Anterior cingulate cortex (tissue), 58 donors: ENCODE results near the gene UGT2B17.
"Not testable (repeated sequence)": the region's sequence is repeated elsewhere in the genome, so short reads cannot be mapped to it uniquely, and the experiment has no call there.

ENCODE experiments used
- DNase-seq, 58 donors: peaks; one replicate each; lab custom pipeline; 2025; lab: John Stamatoyannopoulos, UW

The UGT2B17 gene

DNA sequence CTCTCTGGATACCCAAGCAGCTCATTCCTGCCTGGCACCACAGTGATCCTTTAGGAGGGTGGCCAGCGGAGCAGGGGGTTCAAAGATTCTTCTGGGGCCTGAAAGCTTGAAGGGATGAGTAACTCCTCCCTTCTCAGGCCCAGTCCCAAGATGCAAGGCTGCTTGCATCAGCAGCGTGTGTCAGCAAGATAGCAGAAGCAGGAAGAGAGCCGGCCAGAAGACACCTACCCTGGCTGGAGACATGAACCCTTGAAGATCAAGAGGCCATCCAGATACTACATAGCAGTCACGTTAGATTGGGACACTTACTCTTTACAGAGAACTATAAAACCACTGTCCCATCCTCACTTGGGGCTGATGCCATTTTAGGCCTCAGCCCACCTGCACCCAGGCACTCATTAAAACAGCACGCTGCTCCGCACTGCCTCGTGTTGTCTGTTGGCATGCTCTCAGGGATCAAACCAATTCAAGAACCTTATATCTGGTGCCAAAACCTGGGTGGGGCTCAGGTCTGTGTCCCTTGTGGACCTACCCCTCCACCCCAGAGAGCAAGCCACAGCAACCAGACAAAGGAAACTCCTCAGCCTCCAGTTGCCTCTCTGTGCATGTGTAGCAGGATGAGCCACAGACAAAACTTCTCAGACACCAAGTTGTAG is 6.5 kb downstream of the UGT2B17 start:
- DNase-seq: no peak

DNA sequence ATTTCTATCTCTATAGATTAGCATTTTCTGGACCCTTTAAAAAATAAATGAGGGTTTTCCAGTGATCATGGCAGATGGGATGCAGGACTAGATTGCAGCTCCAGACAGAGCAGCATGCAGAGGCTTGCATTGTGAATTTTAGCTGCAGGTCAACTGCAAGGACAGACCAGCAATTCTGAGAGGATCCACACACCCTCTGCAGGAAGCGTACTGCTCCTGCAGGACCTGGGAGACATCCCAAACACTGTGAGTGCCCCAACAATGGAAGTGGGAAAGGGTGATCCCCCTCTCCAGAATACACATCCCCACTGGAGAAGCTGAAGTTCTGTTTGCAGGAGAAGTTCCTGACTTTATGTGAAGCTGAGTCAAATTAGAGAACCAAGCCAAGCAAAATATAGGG is 7.1 kb downstream of the UGT2B17 start:
- not testable (repeated sequence) for DNase-seq

DNA sequence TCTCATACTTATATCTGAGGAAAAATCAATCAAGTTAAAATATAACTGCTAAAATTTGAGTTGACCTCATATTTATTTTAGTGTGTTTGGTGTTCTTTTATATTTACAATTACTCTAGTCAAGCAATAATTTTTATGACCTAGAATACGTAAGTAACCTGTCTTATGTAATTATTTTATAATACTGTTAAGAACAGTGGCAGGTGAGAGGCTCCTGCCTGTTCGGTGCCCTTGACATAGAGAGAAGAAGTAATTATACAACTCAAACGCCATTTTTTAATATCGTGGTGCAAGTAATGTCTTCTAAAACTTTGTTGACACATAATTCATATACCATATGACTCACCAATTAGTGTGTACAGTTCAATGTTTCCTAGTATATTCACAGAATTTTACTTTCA is 7.6 kb downstream of the UGT2B17 start:
- not testable (repeated sequence) for DNase-seq

DNA sequence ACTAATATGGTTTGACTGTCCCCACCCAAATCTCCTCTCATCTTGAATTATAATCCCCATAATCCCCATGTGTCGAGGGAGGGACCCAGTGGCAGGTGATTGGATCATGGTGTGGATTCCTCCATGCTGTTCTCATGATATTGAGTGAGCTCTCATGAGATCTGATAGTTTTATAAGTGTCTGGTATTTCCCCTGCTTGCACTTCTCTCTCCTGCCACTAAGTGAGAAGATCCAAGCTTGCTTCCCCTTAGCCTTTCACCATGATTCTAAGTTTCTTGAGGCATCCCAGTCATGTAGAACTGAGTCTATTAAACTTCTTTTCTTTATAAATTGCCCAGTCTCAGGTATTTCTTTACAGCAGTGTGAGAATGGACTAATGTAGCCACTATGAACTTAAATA is 9.8 kb downstream of the UGT2B17 start:
- DNase-seq: not testable (repeated sequence)

DNA sequence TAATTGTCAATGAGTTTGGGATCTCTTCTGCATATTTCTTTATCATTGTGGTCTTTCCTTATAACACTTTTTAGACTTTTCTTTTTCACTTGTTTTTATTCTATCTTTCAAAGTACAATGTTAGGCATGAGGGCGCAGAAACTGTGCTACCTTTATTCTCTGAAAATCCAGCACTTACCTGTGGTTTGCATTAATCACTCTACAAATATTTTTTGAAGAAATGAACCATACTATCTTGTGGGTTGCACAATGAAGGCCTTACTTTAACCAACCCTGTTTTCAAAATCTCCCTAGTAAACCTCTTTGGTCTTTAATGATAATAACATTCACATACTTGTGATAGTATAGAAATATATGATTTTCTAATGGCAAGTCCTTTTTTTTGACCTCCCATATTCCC is 11.0 kb downstream of the UGT2B17 start:
- DNase-seq: not testable (repeated sequence)

DNA sequence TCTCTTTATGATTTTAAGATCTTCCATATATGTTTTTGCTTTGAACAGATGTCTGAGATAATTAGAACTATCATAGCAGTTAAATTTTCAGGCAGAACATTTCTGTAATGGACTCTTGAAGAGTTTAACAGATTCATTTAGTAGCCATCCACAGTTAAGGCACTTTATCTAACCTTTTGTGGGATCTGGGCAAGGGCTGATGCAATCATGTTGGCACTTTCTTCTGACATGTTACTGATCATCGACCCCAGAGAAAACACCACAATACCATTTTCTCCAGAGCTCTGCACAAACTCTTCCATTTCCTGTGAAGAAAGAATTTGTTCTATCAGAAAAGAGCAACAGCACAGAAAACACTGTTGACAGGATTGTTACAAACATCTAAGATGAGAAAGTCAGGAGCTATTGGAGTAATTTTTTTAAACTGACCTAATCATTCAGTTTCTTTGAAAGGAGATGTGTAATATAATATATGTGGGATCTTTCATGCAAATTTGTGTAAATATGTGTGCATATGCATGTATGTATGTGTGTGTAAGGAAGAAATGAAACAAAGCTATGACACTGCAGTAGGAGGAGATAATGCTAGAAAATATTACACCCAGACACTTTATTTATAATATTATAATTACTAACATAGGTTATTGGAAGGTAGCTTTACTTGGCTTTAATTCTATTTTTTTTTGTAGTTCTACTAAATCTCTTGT is 15.6 kb downstream of the UGT2B17 start:
- not testable (repeated sequence) for DNase-seq

DNA sequence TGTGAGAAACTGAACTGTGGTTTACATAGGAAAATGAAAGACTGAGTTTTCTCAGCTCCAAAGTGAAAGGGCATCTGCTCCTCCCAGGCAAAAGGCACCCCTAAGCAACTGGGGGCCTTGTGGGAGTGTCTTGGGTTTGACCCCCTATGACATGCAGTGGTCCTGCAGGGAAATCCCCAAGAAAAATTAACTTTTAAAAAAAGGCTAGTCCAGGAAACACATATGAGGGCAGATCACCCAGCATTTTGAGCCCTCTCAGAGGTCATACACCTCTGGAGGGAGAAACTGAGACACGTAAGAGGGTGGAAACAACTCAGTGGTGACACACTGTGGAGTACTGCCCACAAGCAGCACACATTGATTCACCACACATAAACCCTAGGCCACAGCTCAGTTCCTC is 22.3 kb downstream of the UGT2B17 start:
- DNase-seq: not testable (repeated sequence)

DNA sequence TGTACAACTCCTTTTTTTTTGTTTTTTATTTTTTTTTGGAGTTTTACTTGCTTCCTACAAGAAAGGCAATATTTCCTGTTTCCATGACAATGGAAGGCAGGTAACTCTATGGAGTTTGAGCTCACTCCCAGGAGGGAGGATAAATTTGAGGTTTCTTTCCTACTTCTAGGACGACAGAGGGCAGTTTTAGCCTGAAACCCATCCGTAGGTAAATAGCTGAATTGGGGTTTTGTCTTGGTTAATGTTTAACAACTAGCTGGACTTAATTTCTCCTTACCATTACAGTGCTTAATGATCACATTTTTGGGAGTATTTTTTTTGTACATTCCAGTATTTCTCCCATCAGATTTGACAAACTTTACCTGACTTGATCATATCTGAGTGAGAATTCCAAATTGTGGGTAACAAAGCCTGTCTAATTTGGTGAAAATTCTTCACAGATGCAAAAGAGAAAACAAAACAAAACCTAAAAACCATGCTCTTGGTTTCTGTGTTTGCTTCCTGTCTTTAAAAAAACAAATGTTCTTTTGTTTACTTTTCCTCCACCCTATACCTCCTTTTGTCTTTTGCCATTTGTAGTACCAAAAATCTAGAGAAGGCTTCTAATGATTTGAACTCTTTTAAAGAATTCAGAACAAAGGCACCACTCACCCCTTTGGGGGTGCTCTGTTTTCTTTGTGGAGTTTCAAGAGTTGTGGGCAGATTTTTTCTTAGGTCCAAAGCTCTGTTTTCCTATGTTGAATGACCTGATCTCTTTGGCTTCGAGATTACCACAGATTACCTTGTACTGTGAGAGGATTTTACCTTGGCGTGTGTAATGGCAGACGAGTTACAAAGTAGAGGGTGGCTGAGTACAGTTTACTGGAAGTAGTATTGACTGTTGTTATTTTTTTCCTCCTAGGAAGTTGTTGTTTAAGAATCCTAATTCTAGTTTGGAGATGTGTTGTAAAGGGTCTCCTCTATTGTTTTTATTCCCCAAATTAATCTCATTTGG is 23.0 kb downstream of the UGT2B17 start:
- DNase-seq: not testable (repeated sequence)

DNA sequence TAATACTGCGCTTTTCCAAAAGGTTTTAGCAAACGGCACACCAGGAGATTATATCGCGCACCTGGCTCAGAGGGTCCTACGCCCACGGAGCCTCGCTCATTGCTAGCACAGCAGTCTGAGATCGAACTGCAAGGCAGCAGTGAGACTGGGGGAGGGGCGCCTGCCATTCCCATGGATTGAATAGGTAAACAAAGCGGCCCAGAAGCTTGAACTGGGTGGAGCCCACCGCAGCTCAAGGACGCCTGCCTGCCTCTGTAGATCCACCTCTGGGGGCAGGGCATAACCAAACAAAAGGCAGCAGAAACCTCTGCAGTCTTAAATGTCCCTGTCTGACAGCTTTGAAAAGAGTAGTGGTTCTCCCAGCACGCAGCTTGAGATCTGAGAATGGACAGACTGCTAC is 33.4 kb downstream of the UGT2B17 start:
- not testable (repeated sequence) for DNase-seq

DNA sequence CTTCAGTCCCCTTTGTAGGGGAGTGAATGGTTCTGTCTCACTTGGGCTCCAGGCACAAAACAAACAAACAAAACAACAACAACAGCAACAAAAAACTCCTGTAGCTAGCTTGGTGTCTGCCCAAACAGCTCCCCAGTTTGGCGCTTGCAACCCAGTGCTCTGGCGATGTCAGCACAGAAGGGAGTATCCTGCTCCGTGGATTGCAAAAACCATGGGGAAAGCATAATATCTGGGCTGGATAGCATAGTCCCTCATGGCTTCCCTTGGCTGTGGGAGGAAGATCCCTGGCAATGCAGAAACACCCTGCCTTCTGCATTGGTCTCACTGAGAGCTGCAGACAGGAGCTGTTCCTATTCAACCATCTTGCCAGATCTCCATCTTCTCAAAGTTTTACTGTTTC is 39.7 kb downstream of the UGT2B17 start:
- DNase-seq: no peak

DNA sequence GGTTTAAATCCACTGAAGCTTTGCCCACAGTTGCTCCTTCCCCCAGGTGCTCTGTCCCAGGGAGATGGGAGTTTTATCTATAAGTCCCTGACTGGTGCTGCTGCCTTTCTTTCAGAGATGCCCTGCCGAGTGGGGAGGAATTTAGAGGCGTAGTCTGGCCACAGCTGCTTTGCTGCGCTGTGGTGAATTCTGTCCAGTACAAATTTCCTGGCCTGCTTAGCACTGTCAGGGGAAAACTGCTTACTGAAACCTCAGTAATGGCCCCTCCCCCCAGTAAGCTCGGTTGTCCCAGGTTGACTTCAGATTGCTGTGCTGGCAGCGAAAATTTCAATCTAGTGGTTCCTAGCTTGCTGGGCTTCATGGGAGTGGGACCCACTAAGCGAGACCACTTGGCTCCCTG is 40.1 kb downstream of the UGT2B17 start:
- no peak for DNase-seq

DNA sequence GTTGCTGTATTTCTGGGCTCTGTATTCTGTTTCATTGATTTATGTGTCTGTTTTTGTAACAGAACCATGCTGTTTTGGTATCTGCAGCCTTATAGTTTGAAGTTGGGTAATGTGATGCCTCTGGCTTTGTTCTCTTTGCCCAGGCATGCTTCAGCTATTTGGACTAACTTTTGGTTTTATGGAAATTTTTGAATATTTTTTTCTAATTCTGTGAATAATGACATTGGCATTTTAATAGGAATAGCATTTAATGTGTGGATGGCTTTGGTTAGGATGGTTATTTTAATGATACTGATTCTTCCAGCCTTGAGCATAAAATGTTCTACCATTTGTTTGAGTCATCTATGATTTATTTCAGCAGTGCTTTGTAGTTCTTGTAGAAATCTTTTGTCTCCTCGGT is 53.9 kb downstream of the UGT2B17 start:
- not testable (repeated sequence) for DNase-seq

DNA sequence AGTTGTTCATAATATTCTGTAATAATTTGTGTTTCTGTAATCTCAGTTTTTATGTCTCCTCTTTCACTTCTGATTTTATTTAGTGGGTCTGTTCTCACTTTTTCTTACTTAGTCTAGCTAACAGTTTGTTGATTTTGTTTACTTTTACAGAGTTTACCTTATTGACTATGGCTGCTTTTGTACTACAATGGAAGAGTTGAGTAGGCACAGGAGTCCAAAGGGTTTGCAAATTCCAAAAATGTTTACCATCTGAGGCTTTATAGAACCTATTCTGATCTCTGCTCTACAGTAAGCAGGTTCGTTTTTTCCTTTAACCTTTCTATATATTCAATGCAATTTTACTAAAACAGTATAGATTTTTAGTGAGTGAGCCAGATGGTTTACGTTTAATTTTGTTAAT is 55.1 kb downstream of the UGT2B17 start:
- no peak for DNase-seq

DNA sequence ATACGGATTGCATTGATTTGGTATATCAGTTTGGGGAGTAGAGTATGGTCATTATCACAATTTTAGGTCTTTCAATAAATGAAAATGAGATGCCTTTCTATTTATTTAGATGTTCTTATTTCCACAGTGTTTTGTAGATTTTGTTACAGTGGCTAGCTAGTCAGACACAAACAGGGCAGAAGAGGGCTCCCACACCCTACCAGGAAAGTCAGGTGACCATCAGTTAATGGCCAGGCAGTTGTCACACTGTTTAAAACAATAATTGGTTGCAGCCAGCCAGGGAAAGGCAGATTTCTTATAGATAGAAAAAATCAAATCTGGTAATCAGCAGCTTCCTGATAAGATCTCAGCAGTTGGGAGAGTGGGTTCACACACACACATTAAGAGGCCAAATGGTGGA is 57.2 kb downstream of the UGT2B17 start:
- DNase-seq: no peak

DNA sequence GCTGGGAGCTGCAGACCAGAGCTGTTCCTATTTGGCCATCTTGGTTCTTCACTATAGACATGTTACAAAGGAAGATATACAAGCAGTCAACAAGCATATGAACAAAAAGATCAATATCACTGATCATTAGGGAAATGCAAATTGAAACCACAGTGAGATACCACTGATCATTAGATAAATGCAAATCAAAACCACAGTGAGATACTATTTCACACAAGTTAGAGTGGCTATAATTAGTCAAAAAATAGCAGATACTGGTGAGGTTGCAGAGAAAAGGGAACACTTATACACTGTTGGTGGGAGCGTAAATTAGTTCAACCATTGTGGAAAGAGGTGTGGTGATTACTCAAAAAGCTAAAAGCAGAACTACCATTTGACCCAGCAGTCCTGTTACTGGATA is 70.7 kb downstream of the UGT2B17 start:
- not testable (repeated sequence) for DNase-seq

DNA sequence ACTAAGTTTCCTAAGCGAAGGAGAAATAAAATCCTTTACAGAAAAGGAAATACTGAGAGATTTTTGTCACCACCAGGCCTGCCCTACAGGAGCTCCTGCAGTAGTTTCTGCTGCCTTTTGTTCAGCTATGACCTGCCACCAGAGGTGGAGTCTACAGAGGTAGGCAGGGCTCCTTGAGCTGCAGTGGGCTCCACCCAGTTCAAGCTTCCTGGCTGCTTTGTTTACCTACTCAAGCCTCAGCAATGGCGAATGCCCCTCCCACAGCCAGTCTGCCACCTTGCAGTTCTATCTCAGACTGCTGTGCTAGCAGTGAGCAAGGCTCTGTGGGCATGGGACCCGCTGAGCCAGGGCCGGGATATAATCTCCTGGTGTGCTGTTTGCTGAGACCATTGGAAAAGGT is 71.3 kb downstream of the UGT2B17 start:
- DNase-seq: not testable (repeated sequence)

DNA sequence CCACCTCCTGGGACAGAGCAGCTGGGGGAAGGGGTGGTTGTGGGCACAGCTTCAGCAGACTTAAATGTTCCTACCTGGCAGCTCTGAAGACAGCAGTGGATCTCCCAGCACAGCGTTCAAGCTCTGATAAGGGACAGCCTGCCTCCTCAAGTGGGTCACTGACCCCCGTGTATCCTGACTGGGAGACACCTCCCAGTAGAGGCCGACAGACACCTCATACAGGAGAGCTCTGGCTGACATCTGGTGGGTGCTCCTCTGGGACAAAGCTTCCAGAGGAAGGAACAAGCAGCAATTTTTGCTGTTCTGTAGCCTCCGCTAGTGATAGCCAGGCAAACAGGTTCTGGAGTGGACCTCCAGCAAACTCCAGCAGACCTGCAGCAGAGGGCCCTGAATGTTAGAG is 72.7 kb downstream of the UGT2B17 start:
- not testable (repeated sequence) for DNase-seq

DNA sequence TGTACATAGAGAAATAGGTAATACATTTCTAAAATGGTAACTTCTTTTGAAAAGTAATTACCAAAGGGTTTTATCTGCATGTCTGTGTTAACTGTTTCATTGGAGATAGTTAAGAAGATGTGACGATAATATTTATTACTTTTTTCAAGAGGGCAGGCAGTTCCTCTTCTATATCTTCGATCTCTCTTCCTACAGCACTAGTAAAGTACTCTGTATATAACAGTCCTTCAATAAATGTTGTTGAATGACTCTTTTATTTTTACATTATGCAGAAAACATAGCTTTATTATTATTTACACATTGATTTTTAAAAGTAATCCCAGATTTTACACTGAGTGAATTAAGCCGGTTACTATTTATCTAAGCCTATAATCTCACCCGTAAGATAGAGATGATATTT is 77.1 kb downstream of the UGT2B17 start:
- no peak for DNase-seq

DNA sequence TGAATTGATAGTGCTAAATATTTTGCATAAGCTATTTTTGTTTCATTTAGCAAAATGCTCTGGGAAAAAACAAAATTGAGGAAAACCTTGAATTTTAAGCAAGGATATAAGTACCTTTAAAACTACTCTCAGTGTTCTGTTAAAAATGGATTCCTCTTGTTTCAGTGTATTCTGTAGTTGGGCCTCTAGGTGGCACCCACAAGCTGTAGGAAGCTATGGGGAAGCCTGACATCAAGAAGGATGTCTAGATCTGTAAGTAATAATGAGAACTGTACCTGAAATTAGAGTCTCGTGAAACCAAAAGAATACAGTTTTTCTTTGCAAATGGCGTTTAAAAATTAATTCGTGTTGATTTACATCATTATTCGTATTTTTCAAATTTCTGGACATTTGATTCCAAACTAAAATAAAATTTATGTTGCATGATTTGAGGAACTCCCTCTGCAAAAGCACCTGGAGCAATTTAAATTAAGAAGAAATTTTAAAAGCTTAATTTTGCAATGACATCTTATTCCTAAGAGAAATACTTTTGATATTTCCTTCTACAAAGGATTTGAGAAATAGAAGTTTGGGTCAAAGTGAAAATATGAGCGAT is 77.6 kb downstream of the UGT2B17 start:
- DNase-seq: peak in 35 of 58 donors; percentile 0 to 58 (median 9)

DNA sequence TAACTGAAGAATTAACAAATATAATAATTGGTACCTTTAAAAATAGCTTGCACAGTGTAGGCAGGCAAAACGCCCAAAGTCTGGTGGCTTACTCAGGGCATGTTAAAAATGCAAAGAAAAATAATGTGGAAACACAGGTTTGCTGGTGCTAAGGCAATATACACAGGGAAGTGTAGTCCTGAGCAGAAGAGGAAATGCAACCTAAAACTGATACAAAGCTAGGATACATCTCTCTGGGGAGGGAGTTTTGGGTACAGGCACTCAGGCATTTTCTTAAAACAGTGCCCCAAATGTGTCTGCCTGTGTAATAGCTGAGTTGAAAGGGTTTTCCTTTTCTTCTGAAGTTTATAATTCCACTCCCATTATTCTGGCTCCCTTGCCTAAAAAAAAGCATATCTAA is 81.4 kb downstream of the UGT2B17 start:
- no peak for DNase-seq
